Brain microvascular endothelial cell (primary cell): Measurements from ENCODE around the gene CREB5.

Experiments
- DNase-seq: peaks from one replicate; pipeline ENCODE4 v3.0.0-alpha.2; 2020
- H3K27ac ChIP-seq: fragments of 250-450 bp; sonication (Bioruptor Pico); 2 replicates; pipeline ENCODE4 v1.5.1; 2020; ENCODE audit warnings: mild to moderate bottlenecking, moderate library complexity
- H3K27me3 ChIP-seq: fragments of 250-450 bp; sonication (Bioruptor Pico); replicated peaks from 2 replicates; pipeline ENCODE4 v1.5.1; 2020; ENCODE audit warnings: mild to moderate bottlenecking
- H3K36me3 ChIP-seq: fragments of 250-450 bp; sonication (Bioruptor Pico); replicated peaks from 2 replicates; pipeline ENCODE4 v1.5.1; 2020; ENCODE audit warnings: mild to moderate bottlenecking
- H3K4me3 ChIP-seq: 2 replicates; pipeline ENCODE4 v1.5.1; 2011; ENCODE audit warnings: low read depth, mild to moderate bottlenecking, control low read depth, low read length, moderate library complexity
- CTCF ChIP-seq: IDR thresholded peaks from 2 replicates; pipeline ENCODE4 v1.5.1; 2011; ENCODE audit warnings: low read depth, mild to moderate bottlenecking, moderate library complexity, low read length, control low read depth, inconsistent platforms; ENCODE audit errors: missing control alignments
- in situ Hi-C: cut with HindIII; loops from 2 replicates; pipeline ENCODE4 v1.10.0; 2017; ENCODE audit warnings: low sequenced_read_pairs, low pct_ligation_motif_present

CREB5 gene

GRCh38 chr7:28481091-28481926, 69.0 kb downstream of the CREB5 start:
- in situ Hi-C loops = no loop called here
- peak; percentile 69 for DNase-seq
- H3K36me3 ChIP-seq = no peaks in the 10 kb centered on the region
- H3K4me3 ChIP-seq = no peak overlapping the region
- peak overlapping the region; percentile 13 for H3K27ac ChIP-seq
- TF ChIP-seq CTCF = no peak
- no peaks in the 10 kb centered on the region for H3K27me3 ChIP-seq

- TF ChIP-seq CTCF = no peak
- Histone ChIP-seq H3K27ac (no peak overlapping the region), H3K36me3 (no peaks in the 10 kb centered on the region), H3K4me3 (no peak overlapping the region), H3K27me3 (no peaks in the 10 kb centered on the region)
- in situ Hi-C loops = no loop called here
- DNase-seq = peak; percentile 34
Observed at GRCh38 chr7:28483112-28483511, 70.8 kb downstream of the CREB5 start.

GRCh38 chr7:28483908-28484605, 71.7 kb downstream of the CREB5 start:
- no peak overlapping the region for H3K27ac ChIP-seq
- in situ Hi-C loops = no loop called here

DNA sequence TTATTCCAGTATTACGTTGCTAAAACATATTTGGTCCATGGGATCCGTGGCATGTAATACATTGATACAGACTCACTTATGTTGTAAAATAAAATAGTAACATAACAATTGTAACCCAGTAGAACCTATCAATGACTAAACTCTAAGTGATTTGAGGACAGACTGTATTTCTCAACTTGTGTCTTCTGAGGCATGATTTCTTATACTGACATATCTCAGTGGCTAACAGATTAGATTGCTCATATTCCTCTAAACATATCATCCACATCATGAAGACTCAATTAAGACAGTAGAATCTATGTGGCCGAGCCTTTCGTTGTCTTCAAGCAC, 72.3 kb downstream of the CREB5 start:
- H3K36me3 ChIP-seq = no peaks in the 10 kb centered on the region
- no peaks in the 10 kb centered on the region for H3K27me3 ChIP-seq
- in situ Hi-C loops = no loop called here
- H3K27ac ChIP-seq = no peak overlapping the region
- DNase-seq = no peak
- no peak for TF ChIP-seq CTCF
- H3K4me3 ChIP-seq = no peak overlapping the region

More at GRCh38 chr7:28483908-28484605, 71.7 kb downstream of the CREB5 start:
- DNase-seq = no peak
- no peaks in the 10 kb centered on the region for H3K27me3 ChIP-seq
- no peak overlapping the region for H3K4me3 ChIP-seq
- no peak for TF ChIP-seq CTCF
- no peaks in the 10 kb centered on the region for H3K36me3 ChIP-seq

GRCh38 chr7:28487487-28487886, 75.2 kb downstream of the CREB5 start:
- H3K27ac ChIP-seq = no peak overlapping the region
- H3K4me3 ChIP-seq = no peak overlapping the region
- in situ Hi-C loops = no loop called here
- DNase-seq = no peak
- no peak for TF ChIP-seq CTCF
- no peaks in the 10 kb centered on the region for H3K27me3 ChIP-seq
- no peaks in the 10 kb centered on the region for H3K36me3 ChIP-seq
